ENCODE results near the gene DHX9. TPM values are rescaled to one million over a fixed set of nuclear protein-coding genes. Genes with fewer than 3 reads are reported as not detected.
"Not testable (repeated sequence)": the region's sequence is repeated elsewhere in the genome, so short reads cannot be mapped to it uniquely, and the experiment has no call there.

The DHX9 gene
- total RNA-seq, 1 donor from 2014 or later: 102 TPM

GRCh38 chr1:182888736-182889531 is 49.8 kb downstream of the DHX9 start:
- no peak for DNase-seq (ENCODE audit: low spot score)

- no peak for DNase-seq (ENCODE audit: low spot score)
Observed at GRCh38 chr1:182889997-182890396, 50.9 kb downstream of the DHX9 start.

- DNase-seq (ENCODE audit: low spot score): no peak
Observed at GRCh38 chr1:182890927-182891610, 51.9 kb downstream of the DHX9 start.

GRCh38 chr1:182897696-182898095 is 58.5 kb downstream of the DHX9 start:
- DNase-seq (ENCODE audit: low spot score): no peak

GRCh38 chr1:182901946-182902345 is 62.8 kb downstream of the DHX9 start:
- DNase-seq (ENCODE audit: low spot score): not testable (repeated sequence)

GRCh38 chr1:182905321-182905720 is 66.2 kb downstream of the DHX9 start:
- DNase-seq (ENCODE audit: low spot score): no peak

GRCh38 chr1:182909578-182909977 is 70.4 kb downstream of the DHX9 start:
- no peak for DNase-seq (ENCODE audit: low spot score)

GRCh38 chr1:182910143-182910542 is 71.0 kb downstream of the DHX9 start:
- DNase-seq (ENCODE audit: low spot score): no peak

GRCh38 chr1:182913401-182913800 is 74.3 kb downstream of the DHX9 start:
- DNase-seq (ENCODE audit: low spot score): no peak

GRCh38 chr1:182917378-182917777 is 78.2 kb downstream of the DHX9 start:
- no peak for DNase-seq (ENCODE audit: low spot score)

GRCh38 chr1:182925661-182926060 is 86.5 kb downstream of the DHX9 start:
- DNase-seq (ENCODE audit: low spot score): no peak

GRCh38 chr1:182927693-182928433 is 88.7 kb downstream of the DHX9 start:
- DNase-seq (ENCODE audit: low spot score): no peak

GRCh38 chr1:182930985-182931384 is 91.8 kb downstream of the DHX9 start:
- no peak for DNase-seq (ENCODE audit: low spot score)

- DNase-seq (ENCODE audit: low spot score): no peak
Observed at GRCh38 chr1:182935716-182936115, 96.6 kb downstream of the DHX9 start.

Other genes starting within 250 kb of the DHX9 start
- gene RGS16, start 235.0 kb upstream of the DHX9 start, total RNA-seq (ENCODE audit: insufficient read depth, low replicate concordance): 4.6 TPM
- gene RGS8, start 154.8 kb upstream of the DHX9 start, total RNA-seq (ENCODE audit: insufficient read depth, low replicate concordance): 5.3 TPM
- gene NPL, start 49.6 kb upstream of the DHX9 start, total RNA-seq (ENCODE audit: insufficient read depth, low replicate concordance): 21.9 TPM
- gene SHCBP1L, start 113.8 kb downstream of the DHX9 start, total RNA-seq (ENCODE audit: insufficient read depth, low replicate concordance): not detected
- gene LAMC1, start 184.1 kb downstream of the DHX9 start, total RNA-seq (ENCODE audit: insufficient read depth, low replicate concordance): 585 TPM